Fibroblast of skin of back (primary cell): ENCODE data around the gene SEC11A.
"Not testable (repeated sequence)": the region's sequence is repeated elsewhere in the genome, so short reads cannot be mapped to it uniquely, and the experiment has no call there.

Experiments
- DNase-seq: peaks from one replicate; pipeline ENCODE4 v3.0.0-alpha.2; 2013

SEC11A gene

DNA sequence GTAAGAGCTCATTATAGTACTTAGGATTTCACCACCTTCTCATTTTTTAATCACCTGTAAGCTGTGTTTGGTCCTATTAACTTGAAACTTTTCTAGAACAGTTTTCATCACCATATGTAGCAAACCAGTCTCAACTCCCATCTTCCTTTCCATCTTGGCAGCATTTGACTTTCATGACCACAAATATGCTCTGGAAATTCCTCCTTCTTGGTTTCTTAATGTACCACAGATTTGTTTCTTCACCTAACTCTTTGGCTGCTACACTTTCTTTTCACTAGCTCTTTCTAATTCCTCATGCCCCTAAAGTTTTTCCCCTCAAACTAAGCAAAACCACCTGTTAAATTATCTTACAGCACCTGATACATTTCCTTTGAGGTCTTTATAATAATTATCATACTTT lies 44.7 kb downstream of the SEC11A start:
- DNase-seq, result peak; percentile 80

DNA sequence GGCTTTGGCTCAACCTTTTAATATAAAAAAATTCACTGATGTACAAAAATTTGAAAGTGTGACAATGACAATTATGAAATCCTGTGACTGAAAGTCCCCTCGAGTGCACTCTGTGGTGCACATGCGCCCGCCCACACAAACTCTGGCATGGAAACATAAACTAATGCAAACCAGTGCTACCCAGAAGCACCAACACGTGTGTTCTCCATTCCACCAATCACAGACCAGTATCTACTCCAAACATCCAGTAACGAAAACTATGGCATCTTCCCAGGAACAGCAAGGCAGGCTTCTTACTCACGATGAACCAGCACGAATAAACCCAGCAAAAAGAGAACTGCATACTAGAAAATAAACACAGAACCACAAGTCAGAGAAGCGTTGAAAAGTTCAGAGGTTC lies 46.2 kb downstream of the SEC11A start:
- DNase-seq, result peak; percentile 80

GRCh38 chr15:84668221-84668982 lies 47.5 kb downstream of the SEC11A start:
- DNase-seq, result no peak

GRCh38 chr15:84666373-84666772 lies 49.6 kb downstream of the SEC11A start:
- DNase-seq, result no peak

- no peak for DNase-seq
These were observed 54.9 kb downstream of the SEC11A start for GRCh38 chr15:84661001-84661400.

DNA sequence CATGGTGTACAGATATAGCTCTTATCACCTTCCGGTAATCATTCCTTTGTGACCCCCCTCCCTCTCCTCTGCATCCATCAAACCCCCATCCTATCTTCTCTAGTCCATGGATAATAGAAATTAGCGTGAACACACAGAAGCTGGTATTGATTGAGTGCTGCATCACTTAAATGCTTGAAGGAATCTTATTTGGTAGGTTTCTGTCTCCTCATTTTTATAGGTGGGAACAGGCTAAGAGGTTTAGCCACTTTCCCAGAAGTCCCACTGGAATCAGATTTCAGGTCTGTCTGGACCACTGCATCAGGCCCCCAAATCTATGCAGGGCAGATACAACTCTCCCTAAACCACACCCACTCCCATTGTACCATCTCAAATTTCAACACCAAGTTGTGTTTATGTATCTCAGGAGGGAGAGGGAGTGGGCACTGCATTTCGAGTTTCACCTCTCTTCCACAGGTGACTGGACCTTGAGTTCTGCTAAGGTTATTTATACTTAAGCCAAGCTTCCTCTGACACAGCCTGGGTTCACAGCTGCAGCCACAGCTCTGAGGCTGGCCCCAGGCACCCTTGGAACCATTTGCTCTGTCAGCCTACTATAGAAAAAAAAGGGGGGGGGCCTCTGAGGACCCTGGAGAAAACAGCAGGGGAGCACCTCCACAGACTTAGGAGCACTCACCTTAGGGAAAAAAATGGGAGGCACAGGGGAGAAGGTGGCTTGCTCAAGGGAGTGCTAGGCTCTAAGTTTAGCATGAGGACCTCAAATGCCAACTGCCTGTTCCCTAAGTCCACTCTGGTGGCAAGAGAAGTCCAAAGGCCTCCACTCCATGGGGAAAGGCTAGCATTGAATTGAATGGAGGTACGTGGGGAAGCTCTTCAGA lies 55.8 kb downstream of the SEC11A start:
- no peak for DNase-seq

- no peak for DNase-seq
These were observed 57.0 kb downstream of the SEC11A start for GRCh38 chr15:84658788-84659411.

- DNase-seq, result peak; percentile 78
These were observed 57.7 kb downstream of the SEC11A start, which contains the start of gene NMB for GRCh38 chr15:84658080-84658787. NMB (minus strand) TSS chr15:84658199; CDS start chr15:84658152, 47 bp downstream.

- no peak for DNase-seq
These were observed 58.2 kb downstream of the SEC11A start for GRCh38 chr15:84657748-84658079.

DNA sequence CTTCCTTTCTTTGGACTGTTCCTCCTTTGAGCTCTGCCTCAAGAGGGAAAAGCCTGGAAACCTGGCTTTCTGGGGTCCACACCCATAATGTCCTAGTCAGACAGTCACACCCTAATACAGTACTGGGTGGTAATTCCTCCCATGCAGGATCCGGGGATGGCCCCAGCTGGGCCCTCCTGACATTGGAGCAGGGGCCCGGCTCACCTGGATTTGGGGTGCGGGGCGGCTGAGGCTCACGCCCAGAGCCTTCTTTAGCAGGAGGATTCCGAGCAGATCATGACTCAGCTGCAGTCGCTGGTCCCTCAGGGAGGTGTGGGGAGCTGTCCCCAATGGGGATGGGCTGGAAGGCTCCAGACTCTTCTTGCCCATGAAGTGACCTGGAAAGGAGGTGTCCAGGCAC lies 59.0 kb downstream of the SEC11A start:
- DNase-seq, result no peak

- peak; percentile 84 for DNase-seq
These were observed 61.1 kb downstream of the SEC11A start for GRCh38 chr15:84654689-84655453.

DNA sequence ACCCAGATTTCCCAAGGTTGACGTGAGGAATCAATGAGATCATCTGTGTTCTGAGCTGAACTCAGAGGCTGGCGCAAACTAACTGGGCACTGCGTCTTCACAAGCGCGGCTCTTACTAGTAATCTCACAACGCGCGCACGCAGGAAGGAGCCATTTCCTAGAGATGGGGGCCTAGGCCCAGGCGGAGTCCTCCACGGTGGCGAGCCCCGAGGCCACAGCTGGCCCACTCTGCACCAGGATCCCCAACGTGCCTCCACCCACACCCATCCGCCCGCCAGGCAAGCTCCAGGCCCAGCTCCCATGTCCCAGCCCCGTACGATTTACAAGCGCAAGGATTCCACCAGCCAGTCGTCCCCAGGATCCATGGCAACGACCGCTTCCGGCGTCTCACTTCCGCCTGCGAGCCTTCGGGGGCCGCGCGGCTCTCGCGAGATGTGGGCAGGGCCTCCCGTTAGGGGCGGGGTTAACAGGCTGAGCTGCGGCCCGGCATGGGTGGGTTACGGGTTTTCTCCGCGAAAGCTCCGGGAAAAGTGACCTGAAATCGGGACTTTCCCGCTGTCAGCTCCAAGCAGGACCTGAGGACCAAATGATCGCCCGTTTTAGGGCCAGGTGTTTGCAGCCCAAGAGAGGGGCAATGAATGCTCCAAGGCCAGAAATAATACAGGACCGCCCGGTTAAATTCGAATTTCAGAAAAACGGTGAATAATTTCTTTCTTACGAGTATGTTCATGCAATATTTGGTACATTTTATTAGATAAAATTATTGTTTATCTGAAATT lies 61.8 kb downstream of the SEC11A start, which contains the start of gene WDR73:
WDR73 (minus strand) TSS at position 374 of the 779 bp plus-strand sequence; CDS start at position 365, 9 bp downstream.
- peak; percentile 94 for DNase-seq

DNA sequence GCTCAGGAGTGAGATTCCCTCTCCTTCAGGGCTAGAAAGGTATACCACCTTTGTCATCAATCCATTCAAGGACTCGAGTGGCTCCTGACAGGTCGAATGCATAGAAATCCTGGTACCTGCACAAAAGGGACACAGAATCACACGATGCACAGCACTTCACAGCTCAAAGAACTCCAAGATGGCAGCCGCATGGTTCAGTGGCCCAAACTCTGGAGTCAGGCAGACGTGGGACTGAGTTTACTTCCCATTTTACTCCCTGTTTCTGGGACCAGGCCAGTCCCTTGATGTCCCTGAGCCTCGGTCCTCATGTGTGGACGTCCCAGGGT lies 62.4 kb downstream of the SEC11A start:
- DNase-seq, result no peak

DNA sequence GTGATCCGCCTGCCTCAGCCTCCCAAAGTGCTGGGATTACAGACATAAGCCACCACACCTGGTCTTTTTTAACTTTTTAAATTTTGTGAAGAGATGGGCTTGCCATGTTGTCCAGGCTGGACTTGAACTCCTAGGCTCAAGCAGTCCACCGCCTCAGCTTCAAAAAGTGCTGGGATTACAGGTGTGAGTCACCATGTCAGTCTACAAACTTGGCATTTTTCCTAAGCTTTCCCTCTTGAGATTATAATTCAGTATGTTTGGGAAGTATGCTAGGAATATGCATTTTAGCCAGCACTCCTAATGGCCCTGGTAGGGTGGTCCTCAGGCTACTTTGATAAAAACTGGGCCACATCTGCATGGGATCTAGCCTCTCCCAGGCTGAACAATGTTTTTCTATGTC lies 66.2 kb downstream of the SEC11A start:
- DNase-seq, result peak; percentile 37

- DNase-seq, result no peak
These were observed 67.4 kb downstream of the SEC11A start for GRCh38 chr15:84648539-84648938.

- no peak for DNase-seq
These were observed 68.2 kb downstream of the SEC11A start for GRCh38 chr15:84647726-84648125.

GRCh38 chr15:84645997-84646396 lies 69.9 kb downstream of the SEC11A start:
- no peak for DNase-seq

DNA sequence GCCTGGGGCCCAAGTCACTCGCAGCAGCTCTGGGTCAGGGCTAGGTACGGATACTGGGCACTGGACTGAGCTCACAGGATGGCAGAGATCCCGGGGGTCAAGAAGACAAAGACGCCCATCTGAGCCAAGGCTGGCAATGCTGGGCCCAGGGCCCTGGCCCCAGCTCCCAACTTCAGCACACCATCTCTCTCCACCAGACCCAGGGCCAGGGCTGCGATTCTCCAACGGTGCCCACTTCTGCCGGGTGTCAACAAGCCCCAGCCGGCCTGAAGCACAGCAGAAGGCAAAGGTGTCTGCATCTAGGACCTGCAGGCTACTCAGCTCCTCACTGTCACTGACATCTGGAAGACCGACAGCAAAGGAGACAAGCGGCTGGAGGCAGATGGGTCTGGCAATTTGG lies 70.4 kb downstream of the SEC11A start:
- DNase-seq, result no peak

- DNase-seq, result no peak
These were observed 72.1 kb downstream of the SEC11A start for GRCh38 chr15:84643838-84644237.

DNA sequence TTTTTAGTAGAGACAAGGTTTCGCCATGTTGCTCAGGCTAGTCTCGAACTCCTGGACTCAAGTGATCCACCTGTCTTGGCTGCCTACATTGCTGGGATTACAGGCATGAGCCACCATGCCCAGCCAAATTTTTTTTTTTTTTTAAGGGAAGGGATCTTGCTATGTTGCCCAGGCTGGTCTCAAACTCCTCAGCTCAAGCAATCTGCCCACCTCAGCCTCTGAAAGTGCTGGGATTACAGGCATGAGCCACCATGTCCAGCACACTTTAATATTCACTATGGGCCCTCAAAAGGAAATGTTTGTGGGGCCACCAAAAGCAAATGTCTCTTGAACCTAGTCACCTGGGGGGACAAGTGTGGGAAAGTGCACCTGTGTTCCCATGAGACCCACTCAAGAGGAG lies 73.3 kb downstream of the SEC11A start:
- DNase-seq, result not testable (repeated sequence)

GRCh38 chr15:84641871-84642270 lies 74.1 kb downstream of the SEC11A start:
- DNase-seq, result not testable (repeated sequence)
